ENCODE measurements around the gene CYP4F12.
A peak's percentile ranks its signal among the peaks of the same experiment; 100 is the strongest.

CYP4F12 gene

GRCh38 chr19:15672580-15673175 is at the start of gene CYP4F12:
Gene CYP4F12 (plus strand): TSS chr19:15673087. CDS start chr19:15673530, 443 bp downstream.
- DNase-seq (ENCODE audit: low read depth, low spot score), result no peak

- peak; percentile 47 for DNase-seq (ENCODE audit: low read depth, low spot score)
These were observed 49.1 kb upstream of the CYP4F12 start for GRCh38 chr19:15623711-15624318.

GRCh38 chr19:15628236-15629002 is 44.5 kb upstream of the CYP4F12 start:
- no peak for DNase-seq (ENCODE audit: low read depth, low spot score)

GRCh38 chr19:15629003-15629880 is 43.6 kb upstream of the CYP4F12 start:
- peak; percentile 79 for DNase-seq (ENCODE audit: low read depth, low spot score)

- DNase-seq (ENCODE audit: low read depth, low spot score), result peak; percentile 4
These were observed 41.1 kb upstream of the CYP4F12 start for GRCh38 chr19:15631817-15632216.

- DNase-seq (ENCODE audit: low read depth, low spot score), result no peak
These were observed 39.6 kb upstream of the CYP4F12 start for GRCh38 chr19:15633082-15633835.

GRCh38 chr19:15634105-15634504 is 38.8 kb upstream of the CYP4F12 start:
- DNase-seq (ENCODE audit: low read depth, low spot score), result no peak

- no peak for DNase-seq (ENCODE audit: low read depth, low spot score)
These were observed 37.7 kb upstream of the CYP4F12 start for GRCh38 chr19:15635016-15635805.

GRCh38 chr19:15636026-15636425 is 36.9 kb upstream of the CYP4F12 start:
- DNase-seq (ENCODE audit: low read depth, low spot score), result no peak

GRCh38 chr19:15639596-15639995 is 33.3 kb upstream of the CYP4F12 start:
- DNase-seq (ENCODE audit: low read depth, low spot score), result no peak

- no peak for DNase-seq (ENCODE audit: low read depth, low spot score)
These were observed 32.5 kb upstream of the CYP4F12 start, which contains the start of gene CYP4F3 for GRCh38 chr19:15640294-15640903. Gene CYP4F3 (plus strand): TSS chr19:15640897. CDS start chr19:15641416, 519 bp downstream.

GRCh38 chr19:15640904-15641597 is 31.8 kb upstream of the CYP4F12 start:
- no peak for DNase-seq (ENCODE audit: low read depth, low spot score)

- DNase-seq (ENCODE audit: low read depth, low spot score), result no peak
These were observed 30.9 kb upstream of the CYP4F12 start for GRCh38 chr19:15641901-15642491.

- DNase-seq (ENCODE audit: low read depth, low spot score), result no peak
These were observed 30.1 kb upstream of the CYP4F12 start for GRCh38 chr19:15642807-15643206.

- no peak for DNase-seq (ENCODE audit: low read depth, low spot score)
These were observed 29.5 kb upstream of the CYP4F12 start for GRCh38 chr19:15643387-15643786.

GRCh38 chr19:15644066-15644741 is 28.7 kb upstream of the CYP4F12 start:
- no peak for DNase-seq (ENCODE audit: low read depth, low spot score)

GRCh38 chr19:15644816-15645215 is 28.1 kb upstream of the CYP4F12 start:
- no peak for DNase-seq (ENCODE audit: low read depth, low spot score)

GRCh38 chr19:15649526-15649925 is 23.4 kb upstream of the CYP4F12 start:
- no peak for DNase-seq (ENCODE audit: low read depth, low spot score)
